ENCODE data around the gene UTP11. TPM values are rescaled to one million over a fixed set of nuclear protein-coding genes. Genes with fewer than 3 reads are reported as not detected.
A peak's percentile ranks its signal among the peaks of the same experiment; 100 is the strongest.

Gene UTP11
- polyA plus RNA-seq, 1 experiment, result 18.3 TPM

- peaks cover 10% of the 10 kb centered on the region for H3K36me3 ChIP-seq (ENCODE audit: control insufficient read depth, insufficient read depth, low read length)
- H3K4me3 ChIP-seq (ENCODE audit: low read depth, low read length), result no peak overlapping the region
- POLR2A ChIA-PET, result no interaction called here
- no peaks in the 10 kb centered on the region for H3K27me3 ChIP-seq (ENCODE audit: control insufficient read depth, insufficient read depth, low read length)
- CTCF ChIA-PET, result interaction anchor here (0.7 to 3.5 kb wide), 10 partner anchors 9 to 810 kb away, joined by 3 to 16 read pairs (median 4); no protein-coding TSS in a partner anchor
- no peak for TF ChIP-seq CTCF (IDR thresholded peaks at IDR 0.05; ENCODE audit: insufficient read depth, low read depth, low read length)
- DNase-seq (ENCODE audit: low read depth), result no peak
These were observed 14.9 kb downstream of the UTP11 start for GRCh38 chr1:38027201-38028104.

- Histone ChIP-seq H3K36me3 (ENCODE audit: control insufficient read depth, insufficient read depth, low read length) (peaks cover 7% of the 10 kb centered on the region), H3K27me3 (ENCODE audit: control insufficient read depth, insufficient read depth, low read length) (no peaks in the 10 kb centered on the region), H3K4me3 (ENCODE audit: low read depth, low read length) (no peak overlapping the region)
- DNase-seq (ENCODE audit: low read depth), result no peak
- ChIA-PET POLR2A (no interaction called here), CTCF (interaction anchor here (1.3 to 3.5 kb wide), 4 partner anchors 10 to 810 kb away, joined by 3 to 16 read pairs (median 7); no protein-coding TSS in a partner anchor)
- TF ChIP-seq CTCF (IDR thresholded peaks at IDR 0.05; ENCODE audit: insufficient read depth, low read depth, low read length), result no peak
These were observed 15.6 kb downstream of the UTP11 start for GRCh38 chr1:38028105-38028591.

GRCh38 chr1:38028671-38029070 lies 16.1 kb downstream of the UTP11 start:
- POLR2A ChIA-PET, result no interaction called here

GRCh38 chr1:38029081-38029681 lies 16.6 kb downstream of the UTP11 start:
- 0 out of 2 replicates have a peak, but pooled peaks have one; percentile 9 for TF ChIP-seq CTCF (IDR thresholded peaks at IDR 0.05; ENCODE audit: insufficient read depth, low read depth, low read length)
- no peak for DNase-seq (ENCODE audit: low read depth)
- ChIA-PET CTCF (interaction anchor here (1.6 to 3.5 kb wide), 3 partner anchors 11 to 809 kb away, joined by 4 to 16 read pairs (median 10); no protein-coding TSS in a partner anchor), POLR2A (no interaction called here)
- Histone ChIP-seq H3K27me3 (ENCODE audit: control insufficient read depth, insufficient read depth, low read length) (no peaks in the 10 kb centered on the region), H3K36me3 (ENCODE audit: control insufficient read depth, insufficient read depth, low read length) (peaks cover 5% of the 10 kb centered on the region), H3K4me3 (ENCODE audit: low read depth, low read length) (no peak overlapping the region)

More at GRCh38 chr1:38028671-38029070, 16.1 kb downstream of the UTP11 start:
- TF ChIP-seq CTCF (IDR thresholded peaks at IDR 0.05; ENCODE audit: insufficient read depth, low read depth, low read length), result no peak
- Histone ChIP-seq H3K36me3 (ENCODE audit: control insufficient read depth, insufficient read depth, low read length) (peaks cover 7% of the 10 kb centered on the region), H3K4me3 (ENCODE audit: low read depth, low read length) (no peak overlapping the region), H3K27me3 (ENCODE audit: control insufficient read depth, insufficient read depth, low read length) (no peaks in the 10 kb centered on the region)
- DNase-seq (ENCODE audit: low read depth), result no peak
- CTCF ChIA-PET, result interaction anchor here (1.6 to 3.5 kb wide), 3 partner anchors 10 to 809 kb away, joined by 4 to 16 read pairs (median 10); no protein-coding TSS in a partner anchor
